ENCODE data around the gene IQSEC3. TPM values are rescaled to one million over a fixed set of nuclear protein-coding genes. Genes with fewer than 3 reads are reported as not detected.

Gene IQSEC3
- total and polyA plus RNA-seq, 2 donors from 2014 or later = 1.4 to 6.9 TPM

DNA sequence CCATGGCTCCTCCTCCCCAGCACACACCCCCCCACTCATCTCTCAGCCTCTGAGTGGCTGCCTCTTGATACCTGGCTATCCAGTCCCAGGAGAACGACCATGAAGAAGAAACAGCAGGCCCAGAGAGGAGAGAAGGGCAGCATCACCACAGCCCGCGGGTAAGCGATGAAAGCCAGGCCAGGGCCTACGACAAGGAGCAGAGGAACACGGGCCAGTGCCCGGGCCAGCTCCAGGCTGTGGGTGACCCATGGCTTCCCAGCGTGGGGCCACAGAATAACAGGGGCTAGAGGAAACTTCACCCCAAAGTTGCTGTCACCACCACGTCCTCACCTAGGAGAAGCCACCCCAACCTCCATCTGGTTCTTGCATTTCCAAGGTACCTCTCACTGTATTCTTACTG, 157.8 kb downstream of the IQSEC3 start:
- no peak for DNase-seq
- intact Hi-C loops (cut with DNase I) = no loop called here

DNA sequence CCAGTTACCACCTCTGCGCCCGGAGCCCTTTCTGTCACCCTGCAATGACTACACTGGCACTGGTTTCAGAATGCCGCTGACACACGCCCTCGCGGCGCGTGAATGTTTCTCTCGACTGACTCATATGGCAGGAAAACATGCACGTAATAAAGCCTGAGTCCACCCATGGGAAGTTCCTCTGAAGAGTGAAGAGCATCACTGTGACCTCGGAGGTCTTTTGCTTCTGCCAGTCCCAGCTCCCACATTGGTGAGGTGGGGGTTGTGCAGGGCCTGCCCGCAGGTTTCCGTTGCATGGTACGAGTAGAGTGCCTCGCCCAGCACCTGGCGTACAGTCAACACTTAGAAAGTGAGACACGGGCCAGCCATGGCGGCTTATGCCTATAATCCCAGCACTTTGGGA, 158.4 kb downstream of the IQSEC3 start:
- Histone ChIP-seq H3K27ac (ENCODE audit: low read depth in 2 of 2, low read length in 2 of 2) (no peak overlapping the region), H3K4me3 (ENCODE audit: low read length in 3 of 3) (no peak overlapping the region), H3K9ac (ENCODE audit: low read length in 3 of 3) (no peak overlapping the region), H3K4me1 (ENCODE audit: control insufficient read depth in 2 of 3, insufficient read depth in 2 of 3, low read depth in 1 of 3, low read length in 3 of 3) (peaks cover 0 to 3% (median 0%) of the 10 kb centered on the region in 3 donors), H3K9me3 (ENCODE audit: control insufficient read depth in 2 of 3, insufficient read depth in 1 of 3, low read length in 3 of 3) (no peaks in the 10 kb centered on the region), H3K27me3 (ENCODE audit: control insufficient read depth, insufficient read depth, low read length) (no peaks in the 10 kb centered on the region), H3K36me3 (ENCODE audit: control insufficient read depth in 2 of 3, insufficient read depth in 3 of 3, low read length in 3 of 3) (peaks cover 0 to 23% (median 5%) of the 10 kb centered on the region in 3 donors)
- DNase-seq (no peak), FAIRE-seq (no peak)
- intact Hi-C loops (cut with DNase I) = no loop called here
- TF ChIP-seq, protein P1, sequence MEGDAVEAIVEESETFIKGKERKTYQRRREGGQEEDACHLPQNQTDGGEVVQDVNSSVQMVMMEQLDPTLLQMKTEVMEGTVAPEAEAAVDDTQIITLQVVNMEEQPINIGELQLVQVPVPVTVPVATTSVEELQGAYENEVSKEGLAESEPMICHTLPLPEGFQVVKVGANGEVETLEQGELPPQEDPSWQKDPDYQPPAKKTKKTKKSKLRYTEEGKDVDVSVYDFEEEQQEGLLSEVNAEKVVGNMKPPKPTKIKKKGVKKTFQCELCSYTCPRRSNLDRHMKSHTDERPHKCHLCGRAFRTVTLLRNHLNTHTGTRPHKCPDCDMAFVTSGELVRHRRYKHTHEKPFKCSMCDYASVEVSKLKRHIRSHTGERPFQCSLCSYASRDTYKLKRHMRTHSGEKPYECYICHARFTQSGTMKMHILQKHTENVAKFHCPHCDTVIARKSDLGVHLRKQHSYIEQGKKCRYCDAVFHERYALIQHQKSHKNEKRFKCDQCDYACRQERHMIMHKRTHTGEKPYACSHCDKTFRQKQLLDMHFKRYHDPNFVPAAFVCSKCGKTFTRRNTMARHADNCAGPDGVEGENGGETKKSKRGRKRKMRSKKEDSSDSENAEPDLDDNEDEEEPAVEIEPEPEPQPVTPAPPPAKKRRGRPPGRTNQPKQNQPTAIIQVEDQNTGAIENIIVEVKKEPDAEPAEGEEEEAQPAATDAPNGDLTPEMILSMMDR (IDR thresholded peaks at IDR 0.05; ENCODE audit: borderline replicate concordance, extremely low read depth, insufficient read depth) = no peak

More for the DNA sequence above, 157.8 kb downstream of the IQSEC3 start:
- Histone ChIP-seq H3K27ac (ENCODE audit: low read depth in 2 of 2, low read length in 2 of 2) (no peak overlapping the region), H3K27me3 (ENCODE audit: control insufficient read depth, insufficient read depth, low read length) (no peaks in the 10 kb centered on the region), H3K4me3 (ENCODE audit: low read length in 3 of 3) (no peak overlapping the region), H3K36me3 (ENCODE audit: control insufficient read depth in 2 of 3, insufficient read depth in 3 of 3, low read length in 3 of 3) (peaks cover 0 to 23% (median 5%) of the 10 kb centered on the region in 3 donors), H3K9ac (ENCODE audit: low read length in 3 of 3) (no peak overlapping the region), H3K4me1 (ENCODE audit: control insufficient read depth in 2 of 3, insufficient read depth in 2 of 3, low read depth in 1 of 3, low read length in 3 of 3) (peaks cover 0 to 3% (median 3%) of the 10 kb centered on the region in 3 donors), H3K9me3 (ENCODE audit: control insufficient read depth in 2 of 3, insufficient read depth in 1 of 3, low read length in 3 of 3) (no peaks in the 10 kb centered on the region)
- FAIRE-seq = no peak
- TF ChIP-seq, protein P1 (IDR thresholded peaks at IDR 0.05; ENCODE audit: borderline replicate concordance, extremely low read depth, insufficient read depth) = no peak

- Histone ChIP-seq H3K4me3 (ENCODE audit: low read length in 3 of 3) (no peak overlapping the region), H3K36me3 (ENCODE audit: control insufficient read depth in 2 of 3, insufficient read depth in 3 of 3, low read length in 3 of 3) (peaks cover 0 to 24% (median 5%) of the 10 kb centered on the region in 3 donors), H3K27me3 (ENCODE audit: control insufficient read depth, insufficient read depth, low read length) (no peaks in the 10 kb centered on the region), H3K9ac (ENCODE audit: low read length in 3 of 3) (no peak overlapping the region), H3K4me1 (ENCODE audit: control insufficient read depth in 2 of 3, insufficient read depth in 2 of 3, low read depth in 1 of 3, low read length in 3 of 3) (peaks cover 0 to 4% (median 3%) of the 10 kb centered on the region in 3 donors), H3K9me3 (ENCODE audit: control insufficient read depth in 2 of 3, insufficient read depth in 1 of 3, low read length in 3 of 3) (no peaks in the 10 kb centered on the region), H3K27ac (ENCODE audit: low read depth in 2 of 2, low read length in 2 of 2) (no peak overlapping the region)
- no peak for DNase-seq
- intact Hi-C loops (cut with DNase I) = no loop called here
- TF ChIP-seq, protein P1 (IDR thresholded peaks at IDR 0.05; ENCODE audit: borderline replicate concordance, extremely low read depth, insufficient read depth) = no peak
- FAIRE-seq = no peak
Measured at GRCh38 chr12:226401-226800, 159.8 kb downstream of the IQSEC3 start.

All from kidney (tissue), 14 donors.